Epithelial cell of umbilical artery (primary cell): ENCODE measurements around the gene GPRIN2. TPM values are rescaled to one million over a fixed set of nuclear protein-coding genes. Genes with fewer than 3 reads are reported as not detected.

ENCODE experiments used
- total RNA-seq: library from RNA; depleted of rRNA; stranded (reverse); fragments of >200 nt; gene quantifications from 2 replicates; pipeline ENCODE4 v1.2.3, GENCODE V29; 2014

GPRIN2 gene
- total RNA-seq, result not detected in 2 replicates

DNA sequence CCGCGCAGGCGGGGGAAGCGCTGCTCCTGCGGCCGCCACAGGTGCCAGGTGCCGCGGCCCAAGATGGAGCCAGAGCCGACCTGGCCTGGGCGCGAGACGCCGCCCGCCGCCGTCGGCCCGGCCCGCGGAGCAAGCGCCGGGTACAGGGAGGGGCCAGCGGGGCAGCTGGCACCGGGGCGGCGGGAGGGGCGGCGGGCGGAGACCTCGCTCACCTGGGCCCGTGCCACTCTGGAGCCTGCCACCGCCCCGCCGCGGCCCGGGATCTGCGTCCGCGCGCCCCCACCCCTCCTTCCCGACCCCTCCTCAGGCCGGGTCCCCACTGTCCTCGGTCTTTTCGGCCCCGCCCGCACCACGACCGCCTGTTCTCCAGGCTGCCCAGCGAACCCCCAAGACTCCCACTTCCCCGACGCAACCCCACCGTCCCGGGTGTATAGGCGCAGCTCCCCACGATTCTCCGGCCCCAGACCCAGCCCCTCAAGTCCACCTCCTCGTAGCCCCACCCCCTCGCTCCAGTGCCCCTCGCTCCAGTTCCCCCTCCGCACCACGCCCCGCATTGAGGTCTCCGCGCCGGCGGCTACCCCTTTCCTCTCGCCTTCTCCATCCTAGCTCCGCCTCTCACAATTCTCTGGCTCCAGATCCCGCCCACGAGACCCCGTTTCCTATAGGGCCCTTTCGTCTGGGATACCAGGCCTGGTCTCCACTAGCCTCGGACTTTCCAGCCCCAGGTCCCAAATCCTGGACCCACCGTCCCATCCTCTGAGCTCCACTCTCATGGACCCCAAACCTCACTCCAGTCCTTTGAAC lies at the start of gene GPRIN2:
TSS of gene GPRIN2 (minus strand) at position 144 of the 804 bp plus-strand sequence. CDS start 5,922 bp downstream, outside the sequence.

DNA sequence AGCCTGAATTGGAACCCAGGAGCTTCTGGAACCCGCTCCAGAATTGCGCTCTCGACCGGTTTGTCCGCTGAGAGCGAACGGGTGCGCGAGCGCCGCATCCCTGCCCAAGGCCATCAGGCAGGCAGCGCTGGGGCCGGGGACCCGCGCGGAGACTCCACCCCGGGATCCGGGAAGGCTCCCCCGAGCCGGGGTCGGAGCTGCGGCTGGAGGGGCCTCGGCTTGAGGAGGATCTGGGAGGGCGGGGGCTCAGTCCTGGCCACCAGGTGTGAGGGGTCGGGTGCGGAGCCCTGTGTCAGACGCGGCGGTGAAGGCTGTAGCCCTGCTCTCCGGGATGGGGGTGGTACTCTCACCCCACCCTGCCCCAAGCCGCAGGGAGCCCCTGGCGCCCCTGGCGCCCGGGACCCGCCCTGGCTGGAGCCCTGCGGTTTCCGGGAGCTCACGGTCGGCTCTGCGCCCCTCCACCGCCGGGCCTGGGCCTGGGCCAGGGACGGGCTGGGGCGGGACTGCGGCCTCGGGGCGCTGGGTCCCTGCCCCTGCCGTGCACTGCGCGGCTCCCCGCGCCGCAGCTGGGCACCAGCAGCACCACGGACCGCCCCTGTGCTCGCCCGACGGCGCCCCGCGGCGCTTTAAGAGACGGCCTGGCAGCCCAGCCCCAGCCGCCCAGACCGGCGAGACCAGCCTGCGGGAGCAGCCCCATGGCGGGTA lies 22.2 kb upstream of the GPRIN2 start, which contains the start of gene SYT15:
TSS of gene SYT15 (plus strand) at position 655 of the 705 bp plus-strand sequence. CDS start at position 696, 41 bp downstream.

Other genes with a start within 250 kb of the GPRIN2 start
- gene ANXA8L1, start 180.9 kb downstream of the GPRIN2 start, total RNA-seq, result not detected in 2 replicates
- gene NPY4R, start 90.7 kb downstream of the GPRIN2 start, total RNA-seq, result not detected in 2 replicates
- not detected in 2 replicates for gene SYT15, start 22.5 kb upstream of the GPRIN2 start, total RNA-seq